ENCODE measurements around the gene COX7B. TPM values are rescaled to one million over a fixed set of nuclear protein-coding genes. Genes with fewer than 3 reads are reported as not detected.
"Not testable (repeated sequence)": the region's sequence is repeated elsewhere in the genome, so short reads cannot be mapped to it uniquely, and the experiment has no call there.

Gene COX7B
- 100 to 1,000 TPM; 232 to 239 TPM for total RNA-seq

DNA sequence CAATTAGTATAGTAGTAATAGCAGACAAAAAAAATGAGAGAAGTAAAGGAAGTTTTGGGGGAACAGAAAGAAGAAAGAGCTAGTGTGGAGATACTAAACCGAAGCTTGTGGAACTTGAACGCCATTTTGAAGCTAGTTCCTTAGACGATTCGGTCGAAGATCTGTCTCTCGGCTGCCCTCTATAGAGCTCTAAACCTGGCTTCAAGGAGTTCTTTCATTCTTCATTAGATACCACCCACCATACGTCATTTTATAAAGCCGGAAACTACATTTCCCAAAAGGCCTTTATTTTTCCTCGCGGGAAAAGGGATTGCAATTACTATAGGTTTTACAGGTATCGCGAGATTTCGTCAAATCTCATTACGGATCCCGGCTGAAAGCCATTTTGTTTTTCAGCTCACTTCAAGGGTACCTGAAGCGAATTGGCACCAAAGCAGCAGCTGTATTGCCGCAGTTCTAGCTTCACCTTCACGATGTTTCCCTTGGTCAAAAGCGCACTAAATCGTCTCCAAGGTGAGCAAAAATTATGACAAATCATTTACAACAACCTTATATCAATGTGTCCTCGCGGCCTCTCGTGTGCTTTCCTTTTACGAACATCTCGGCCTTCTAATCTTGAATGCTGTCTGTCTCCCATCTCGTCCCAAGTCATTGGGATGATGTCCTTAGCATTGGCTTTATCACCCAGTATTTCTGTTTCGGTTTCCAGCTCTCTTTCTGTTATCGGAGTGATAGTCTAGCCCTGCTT is at the start of gene COX7B:
TSS of gene COX7B (plus strand) at position 388 of the 748 bp plus-strand sequence. CDS start at position 474, 86 bp downstream.
- ATAC-seq (ENCODE audit: low read depth) (peak; percentile 65), DNase-seq (peak; percentile 44)
- no peaks in the 10 kb centered on the region for H3K9me3 Mint-ChIP-seq
- no peaks in the 10 kb centered on the region for H3K27me3 Mint-ChIP-seq
- peak within 1 kb of the TSS; percentile 92 for H3K4me3 Mint-ChIP-seq
- peaks cover 16% of the 10 kb centered on the region for H3K36me3 Mint-ChIP-seq
- H3K4me1 Mint-ChIP-seq = peaks cover 11% of the 10 kb centered on the region
- POLR2A ChIA-PET = interaction anchor here (0.9 to 2.5 kb wide), 9 partner anchors 10 to 1209 kb away, joined by 3 to 25 read pairs (median 5); partner anchors contain the start of genes ATP7A, FGF16 and PGK1
- H3K27ac Mint-ChIP-seq = peak within 1 kb of the TSS; percentile 97

- peaks cover 2% of the 10 kb centered on the region for H3K4me1 Mint-ChIP-seq
- peaks cover 1% of the 10 kb centered on the region for H3K9me3 Mint-ChIP-seq
- no peak for ATAC-seq (ENCODE audit: low read depth)
- H3K36me3 Mint-ChIP-seq = peaks cover 19% of the 10 kb centered on the region
- H3K27ac Mint-ChIP-seq = no peak overlapping the region
- no peaks in the 10 kb centered on the region for H3K27me3 Mint-ChIP-seq
- no peak overlapping the region for H3K4me3 Mint-ChIP-seq
- POLR2A ChIA-PET = no interaction called here
- DNase-seq = no peak
These were observed 23.9 kb upstream of the COX7B start for GRCh38 chrX:77875372-77875771.

GRCh38 chrX:77881418-77881817 is 17.9 kb upstream of the COX7B start:
- H3K27me3 Mint-ChIP-seq; H3K9me3 Mint-ChIP-seq; H3K4me3 Mint-ChIP-seq; H3K36me3 Mint-ChIP-seq; H3K27ac Mint-ChIP-seq; H3K4me1 Mint-ChIP-seq; POLR2A ChIA-PET; ATAC-seq (ENCODE audit: low read depth); DNase-seq: not testable (repeated sequence)

DNA sequence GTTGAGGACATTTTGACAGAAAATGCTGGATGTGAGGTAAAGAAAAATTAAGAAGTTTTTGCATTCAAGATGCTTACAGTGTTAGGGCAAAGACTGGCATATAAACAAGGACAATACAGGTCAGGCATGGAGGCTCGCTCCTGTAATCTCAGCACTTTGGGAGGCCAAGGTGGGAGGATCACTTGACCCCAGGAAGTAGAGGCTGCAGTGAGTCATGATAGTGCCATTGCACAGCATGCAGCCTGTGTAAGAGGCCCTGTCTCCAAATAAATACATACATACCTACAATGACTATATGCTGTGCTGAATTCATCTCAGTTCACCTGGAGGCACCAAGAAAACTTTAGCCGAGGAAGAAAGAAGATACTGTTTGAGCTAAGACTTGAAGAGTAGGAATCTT is 6.4 kb upstream of the COX7B start:
- no peaks in the 10 kb centered on the region for H3K27me3 Mint-ChIP-seq
- H3K36me3 Mint-ChIP-seq = peaks cover 9% of the 10 kb centered on the region
- ATAC-seq (ENCODE audit: low read depth) = no peak
- POLR2A ChIA-PET = no interaction called here
- H3K9me3 Mint-ChIP-seq = no peaks in the 10 kb centered on the region
- H3K4me1 Mint-ChIP-seq = peaks cover 9% of the 10 kb centered on the region
- peak overlapping the region; percentile 35 for H3K4me3 Mint-ChIP-seq
- H3K27ac Mint-ChIP-seq = peak overlapping the region; percentile 12
- DNase-seq = no peak

DNA sequence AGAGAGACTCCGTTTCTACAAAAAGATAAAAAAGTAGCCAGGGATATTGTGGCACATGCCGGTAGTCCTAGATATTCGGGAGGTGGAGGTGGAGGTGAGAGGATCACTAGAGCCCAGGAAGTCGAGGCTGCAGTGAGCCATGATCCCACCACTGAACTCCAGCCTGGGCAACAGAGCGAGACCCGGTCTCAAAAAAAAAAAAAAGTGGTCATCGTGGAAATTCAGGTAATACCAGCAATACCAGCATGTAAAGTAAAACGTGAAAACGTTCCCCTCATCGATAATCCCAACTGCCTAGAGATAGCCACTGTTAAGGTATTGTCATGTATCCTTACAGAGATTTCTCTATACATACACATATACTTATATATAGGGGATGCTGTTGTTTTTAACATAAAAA is 5.6 kb upstream of the COX7B start:
- no peak for DNase-seq
- Mint-ChIP-seq H3K4me1 (peaks cover 9% of the 10 kb centered on the region), H3K36me3 (peaks cover 8% of the 10 kb centered on the region), H3K27ac (peak overlapping the region; percentile 99), H3K27me3 (no peaks in the 10 kb centered on the region), H3K4me3 (peak overlapping the region; percentile 98), H3K9me3 (no peaks in the 10 kb centered on the region)
- no peak for ATAC-seq (ENCODE audit: low read depth)
- POLR2A ChIA-PET = no interaction called here

DNA sequence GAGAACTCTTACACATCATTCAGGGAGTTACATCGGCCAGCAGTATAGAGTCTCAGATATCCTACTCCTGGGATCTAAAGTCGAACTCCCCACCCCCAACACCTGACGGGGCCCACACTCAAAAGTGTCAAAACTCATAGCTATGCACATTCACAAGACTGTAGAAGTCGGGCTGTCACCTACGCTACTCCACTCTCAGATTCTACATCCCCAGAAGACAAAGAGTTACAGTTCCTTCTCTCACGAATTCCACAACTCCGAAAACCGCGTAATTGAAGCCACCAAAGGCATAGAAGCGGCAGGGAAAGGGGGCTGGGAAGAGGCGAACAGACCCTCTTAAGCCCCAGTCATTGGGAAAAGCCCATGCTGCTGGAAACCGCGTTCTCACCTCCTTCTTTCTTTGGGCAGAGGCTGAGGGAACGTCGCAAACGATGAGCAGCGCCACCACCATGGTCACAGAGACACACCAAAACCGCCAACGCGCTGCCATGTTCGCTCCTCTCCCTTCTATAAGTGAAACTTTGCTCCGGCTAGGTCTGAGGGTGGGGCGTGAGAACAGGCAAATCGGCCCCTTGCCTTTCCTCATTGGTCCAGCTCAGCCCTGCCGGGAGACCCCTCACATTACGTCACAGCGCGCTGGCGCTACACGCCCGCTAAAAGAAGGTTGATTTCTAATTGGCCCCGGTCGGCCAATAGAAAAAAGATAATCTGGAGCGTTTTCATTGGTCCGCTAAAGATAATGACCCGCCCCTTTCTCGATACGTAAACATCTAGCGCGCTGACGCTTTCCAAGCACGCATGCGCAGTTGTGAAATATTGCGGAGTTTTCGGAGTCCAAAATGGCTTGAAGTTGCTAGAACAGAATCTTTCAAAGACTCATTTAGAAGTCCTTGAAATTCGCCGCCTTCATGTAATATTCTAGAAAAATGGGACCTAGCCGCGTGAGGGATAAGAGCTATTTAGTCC is 4.1 kb upstream of the COX7B start, which contains the start of gene MAGT1:
TSS of gene MAGT1 (minus strand) at position 515 of the 966 bp plus-strand sequence. CDS start at position 490, 25 bp downstream.
- no peaks in the 10 kb centered on the region for H3K9me3 Mint-ChIP-seq
- H3K36me3 Mint-ChIP-seq = peaks cover 4% of the 10 kb centered on the region
- peak within 1 kb of the TSS; percentile 98 for H3K4me3 Mint-ChIP-seq
- H3K4me1 Mint-ChIP-seq = peaks cover 9% of the 10 kb centered on the region
- ATAC-seq (ENCODE audit: low read depth) (peak; percentile 94), DNase-seq (peak; percentile 76)
- peak within 1 kb of the TSS; percentile 99 for H3K27ac Mint-ChIP-seq
- POLR2A ChIA-PET = interaction anchor here (0.6 to 1.9 kb wide), 8 partner anchors 9 to 394 kb away, joined by 3 to 5 read pairs (median 4); partner anchors contain the start of genes ATP7A and PGK1
- H3K27me3 Mint-ChIP-seq = no peaks in the 10 kb centered on the region

DNA sequence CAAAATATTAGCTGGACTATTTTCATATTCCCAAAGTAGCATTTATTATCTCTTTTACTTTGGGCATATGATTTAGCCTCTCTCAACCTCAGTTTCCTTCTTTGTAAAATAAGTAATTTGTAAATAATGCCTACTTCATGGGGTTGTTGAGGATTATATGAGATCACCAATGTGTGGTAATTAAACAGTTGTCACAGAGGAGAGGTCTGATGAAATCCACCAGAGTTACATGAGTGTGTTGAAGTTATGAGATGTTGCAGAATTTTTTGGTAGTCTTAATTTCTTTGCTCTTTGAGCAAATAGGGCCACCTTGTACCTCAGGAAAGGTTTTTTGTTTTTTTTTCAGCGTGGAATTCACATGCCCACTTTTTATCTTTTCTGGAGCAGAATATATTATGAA is 1.4 kb downstream of the COX7B start:
- H3K27ac Mint-ChIP-seq = peak overlapping the region; percentile 97
- ATAC-seq (ENCODE audit: low read depth) (no peak), DNase-seq (no peak)
- no peaks in the 10 kb centered on the region for H3K27me3 Mint-ChIP-seq
- H3K4me3 Mint-ChIP-seq = peak overlapping the region; percentile 92
- POLR2A ChIA-PET = interaction anchor here (2.0 to 2.5 kb wide), 3 partner anchors 9 to 204 kb away, joined by 5 to 25 read pairs (median 9); partner anchors contain the start of genes ATP7A and PGK1
- peaks cover 11% of the 10 kb centered on the region for H3K4me1 Mint-ChIP-seq
- peaks cover 16% of the 10 kb centered on the region for H3K36me3 Mint-ChIP-seq
- H3K9me3 Mint-ChIP-seq = no peaks in the 10 kb centered on the region

DNA sequence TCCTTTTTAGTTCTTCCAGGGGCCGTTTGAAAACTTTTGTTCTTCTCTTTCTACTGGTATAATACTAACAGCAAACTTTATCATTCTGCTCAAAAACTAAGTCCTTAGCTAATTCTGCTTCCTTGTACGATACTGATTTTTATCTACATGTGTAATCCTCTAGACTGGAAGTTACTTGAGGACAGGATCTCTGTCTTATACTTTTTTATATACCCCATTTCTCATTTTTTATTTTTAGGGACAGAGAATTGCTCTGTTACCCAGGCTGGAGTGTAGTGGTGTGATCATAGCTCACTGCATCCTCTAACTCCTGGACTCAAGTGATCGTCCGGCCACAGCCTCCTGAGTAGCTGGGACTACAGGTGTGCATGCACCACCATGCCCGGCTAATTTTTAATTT is 2.2 kb downstream of the COX7B start:
- POLR2A ChIA-PET = interaction anchor here (0.7 kb wide), 1 partner anchor 205 kb away, joined by 3 read pairs; no protein-coding TSS in a partner anchor
- H3K4me1 Mint-ChIP-seq = peaks cover 9% of the 10 kb centered on the region

GRCh38 chrX:77910108-77910840 is 11.0 kb downstream of the COX7B start, which contains the start of gene ATP7A:
ATP7A (plus strand) TSS chrX:77910693; CDS start chrX:77971642, 60,949 bp downstream.
- Mint-ChIP-seq H3K27ac (peak within 1 kb of the TSS; percentile 95), H3K4me1 (peaks cover 6% of the 10 kb centered on the region), H3K4me3 (peak within 1 kb of the TSS; percentile 93), H3K9me3 (no peaks in the 10 kb centered on the region), H3K36me3 (peaks cover 3% of the 10 kb centered on the region), H3K27me3 (no peaks in the 10 kb centered on the region)
- ATAC-seq (ENCODE audit: low read depth) = peak; percentile 89
- POLR2A ChIA-PET = interaction anchor here (0.6 to 2.9 kb wide), 5 partner anchors 11 to 191 kb away, joined by 3 to 25 read pairs (median 4); partner anchors contain the start of genes COX7B and MAGT1
- peak; percentile 83 for DNase-seq

More for the DNA sequence above, 2.2 kb downstream of the COX7B start:
- Mint-ChIP-seq H3K9me3 (no peaks in the 10 kb centered on the region), H3K27me3 (no peaks in the 10 kb centered on the region), H3K27ac (peak overlapping the region; percentile 21), H3K4me3 (peak overlapping the region; percentile 92), H3K36me3 (peaks cover 16% of the 10 kb centered on the region)
- DNase-seq = no peak
- ATAC-seq (ENCODE audit: low read depth) = no peak

GRCh38 chrX:77917294-77917933 is 18.1 kb downstream of the COX7B start:
- Mint-ChIP-seq H3K36me3 (no peaks in the 10 kb centered on the region), H3K27ac (peak overlapping the region; percentile 77), H3K4me1 (peaks cover 15% of the 10 kb centered on the region), H3K9me3 (peaks cover 2% of the 10 kb centered on the region), H3K27me3 (no peaks in the 10 kb centered on the region), H3K4me3 (peak overlapping the region; percentile 68)
- DNase-seq (no peak), ATAC-seq (ENCODE audit: low read depth) (no peak)
- POLR2A ChIA-PET = no interaction called here

- POLR2A ChIA-PET = no interaction called here
- ATAC-seq (ENCODE audit: low read depth) (no peak), DNase-seq (no peak)
- H3K27ac Mint-ChIP-seq = no peak overlapping the region
- peaks cover 15% of the 10 kb centered on the region for H3K4me1 Mint-ChIP-seq
- no peak overlapping the region for H3K4me3 Mint-ChIP-seq
- H3K9me3 Mint-ChIP-seq = peaks cover 2% of the 10 kb centered on the region
- no peaks in the 10 kb centered on the region for H3K36me3 Mint-ChIP-seq
- no peaks in the 10 kb centered on the region for H3K27me3 Mint-ChIP-seq
These were observed 19.3 kb downstream of the COX7B start for GRCh38 chrX:77918568-77918967.

GRCh38 chrX:77919370-77919769 is 20.1 kb downstream of the COX7B start:
- H3K27me3 Mint-ChIP-seq; H3K27ac Mint-ChIP-seq; H3K36me3 Mint-ChIP-seq; H3K9me3 Mint-ChIP-seq; ATAC-seq (ENCODE audit: low read depth); DNase-seq; H3K4me3 Mint-ChIP-seq: not testable (repeated sequence)
- POLR2A ChIA-PET = interaction anchor here (0.9 kb wide), 1 partner anchor 20 kb away, joined by 3 read pairs; the partner anchor contains the start of gene COX7B
- peaks cover 15% of the 10 kb centered on the region for H3K4me1 Mint-ChIP-seq
